NB4 (cell line): ENCODE data around the gene PAIP2B.

Source experiments
- MAX ChIP-seq: IDR thresholded peaks from 2 replicates; pipeline ENCODE4 v1.6.1; 2011; ENCODE audit warnings: low read depth, low read length
- MYC ChIP-seq: IDR thresholded peaks from 2 replicates; pipeline ENCODE4 v1.6.1; 2011; ENCODE audit warnings: low read depth, low read length
- POLR2A ChIP-seq: IDR thresholded peaks from 2 replicates; pipeline ENCODE4 v1.6.1; 2011; ENCODE audit warnings: mild to moderate bottlenecking; ENCODE audit not compliant: insufficient read length; ENCODE audit errors: extremely low read depth
- TF ChIP-seq, protein P1 (sequence below): IDR thresholded peaks from one replicate; pipeline ENCODE4 v1.5.1; 2012; ENCODE audit warnings: low read depth, low read length

GRCh38 chr2:71220743-71221142, 6.2 kb downstream of the PAIP2B start:
- TF ChIP-seq, protein P1, sequence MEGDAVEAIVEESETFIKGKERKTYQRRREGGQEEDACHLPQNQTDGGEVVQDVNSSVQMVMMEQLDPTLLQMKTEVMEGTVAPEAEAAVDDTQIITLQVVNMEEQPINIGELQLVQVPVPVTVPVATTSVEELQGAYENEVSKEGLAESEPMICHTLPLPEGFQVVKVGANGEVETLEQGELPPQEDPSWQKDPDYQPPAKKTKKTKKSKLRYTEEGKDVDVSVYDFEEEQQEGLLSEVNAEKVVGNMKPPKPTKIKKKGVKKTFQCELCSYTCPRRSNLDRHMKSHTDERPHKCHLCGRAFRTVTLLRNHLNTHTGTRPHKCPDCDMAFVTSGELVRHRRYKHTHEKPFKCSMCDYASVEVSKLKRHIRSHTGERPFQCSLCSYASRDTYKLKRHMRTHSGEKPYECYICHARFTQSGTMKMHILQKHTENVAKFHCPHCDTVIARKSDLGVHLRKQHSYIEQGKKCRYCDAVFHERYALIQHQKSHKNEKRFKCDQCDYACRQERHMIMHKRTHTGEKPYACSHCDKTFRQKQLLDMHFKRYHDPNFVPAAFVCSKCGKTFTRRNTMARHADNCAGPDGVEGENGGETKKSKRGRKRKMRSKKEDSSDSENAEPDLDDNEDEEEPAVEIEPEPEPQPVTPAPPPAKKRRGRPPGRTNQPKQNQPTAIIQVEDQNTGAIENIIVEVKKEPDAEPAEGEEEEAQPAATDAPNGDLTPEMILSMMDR, result no peak
- TF ChIP-seq POLR2A (no peak), MAX (no peak), MYC (no peak)
